ENCODE measurements around the gene KCTD16. TPM values are rescaled to one million over a fixed set of nuclear protein-coding genes. Genes with fewer than 3 reads are reported as not detected.

Gene KCTD16
- total and polyA plus RNA-seq, 2 experiments from 2014 or later: 0.02 to 0.76 TPM

- H3K27ac ChIP-seq (ENCODE audit: low read depth): no peak overlapping the region
- ATAC-seq (no peak), DNase-seq (ENCODE audit: low spot score) (no peak)
- Mint-ChIP-seq H3K27me3 (ENCODE audit: insufficient read depth, low read depth, poor library complexity) (no peaks in the 10 kb centered on the region), H3K27ac (no peak overlapping the region), H3K36me3 (ENCODE audit: low read depth) (no peaks in the 10 kb centered on the region), H3K4me3 (no peak overlapping the region), H3K4me1 (peaks cover 2% of the 10 kb centered on the region; the same call in 2 of the 3 replicates), H3K9me3 (no peaks in the 10 kb centered on the region)
- no peak overlapping the region for H3K4me3 ChIP-seq
- H3K9me2 ChIP-seq (ENCODE audit: insufficient read depth): peaks cover 16% of the 10 kb centered on the region
- no peak overlapping the region for H3K4me2 ChIP-seq
- H2AFZ ChIP-seq: no peak overlapping the region
- TF ChIP-seq ZNF462 (CRISPR knock-in tag; IDR thresholded peaks at IDR 0.05): no peak
- TF ChIP-seq CREB1 (CRISPR knock-in tag; IDR thresholded peaks at IDR 0.05; ENCODE audit: low read depth): no peak
- no peak for TF ChIP-seq POLR2AphosphoS5 (IDR thresholded peaks at IDR 0.05; ENCODE audit: low read depth)
- TF ChIP-seq ZNF331 (CRISPR knock-in tag; IDR thresholded peaks at IDR 0.05; ENCODE audit: low read depth): no peak
- TF ChIP-seq ETS1 (IDR thresholded peaks at IDR 0.05): no peak
- no peak for TF ChIP-seq CTCF (conservative IDR thresholded peaks at IDR 0.05; ENCODE audit: low read depth in 2 of 2)
- no peak for TF ChIP-seq EZH2 (IDR thresholded peaks at IDR 0.05; ENCODE audit: low read depth, unreplicated experiment)
- TF ChIP-seq JUNB (IDR thresholded peaks at IDR 0.05; ENCODE audit: unreplicated experiment): no peak
- TF ChIP-seq EZH2phosphoT487 (IDR thresholded peaks at IDR 0.05; ENCODE audit: unreplicated experiment): no peak
- no peak for TF ChIP-seq NANOG (IDR thresholded peaks at IDR 0.05; ENCODE audit: borderline replicate concordance)
- H3K79me2 ChIP-seq (replicated peaks; ENCODE audit: insufficient read depth): no peaks in the 10 kb centered on the region
- H3K4me1 ChIP-seq (ENCODE audit: insufficient read depth): no peaks in the 10 kb centered on the region
- H3F3A ChIP-seq (replicated peaks; ENCODE audit: low read depth): no peaks in the 10 kb centered on the region
- H4K20me1 ChIP-seq (replicated peaks; ENCODE audit: insufficient read depth): no peaks in the 10 kb centered on the region
- H3K36me3 ChIP-seq (ENCODE audit: insufficient read depth): no peaks in the 10 kb centered on the region
- no peaks in the 10 kb centered on the region for H3K27me3 ChIP-seq (ENCODE audit: insufficient read depth)
These were observed 137.5 kb downstream of the KCTD16 start for GRCh38 chr5:144308174-144308573.
